GM18502 (cell line): ENCODE measurements around the gene PDPK1.
A peak's percentile ranks its signal among the peaks of the same experiment; 100 is the strongest.

ENCODE experiments used
- ATAC-seq: cut with Tn5 transposase; IDR thresholded peaks from one replicate; pipeline ENCODE4 v1.9.1; 2021; ENCODE audit warnings: mild to moderate bottlenecking; ENCODE audit not compliant: unreplicated experiment, poor library complexity

PDPK1 gene

DNA sequence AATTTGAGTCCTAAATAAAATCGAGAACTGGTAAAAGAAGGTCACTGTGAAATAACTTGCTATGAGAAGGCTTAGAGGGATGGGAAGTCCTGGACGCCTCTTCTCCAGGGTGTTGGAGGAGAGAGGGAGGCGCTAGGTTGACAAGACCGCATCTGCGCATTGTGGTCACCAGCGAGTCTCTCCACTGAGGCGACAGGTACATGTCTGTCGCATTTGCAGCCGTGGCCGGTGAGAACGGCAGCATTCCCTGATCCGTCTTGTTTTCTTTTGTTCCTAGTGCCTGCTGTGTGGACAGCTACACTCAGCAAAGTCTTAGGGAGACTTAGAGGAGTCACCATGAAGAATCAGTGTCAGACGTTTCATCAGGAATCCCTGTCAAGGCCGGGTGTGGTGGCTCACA lies 32.1 kb upstream of the PDPK1 start:
- ATAC-seq = no peak

DNA sequence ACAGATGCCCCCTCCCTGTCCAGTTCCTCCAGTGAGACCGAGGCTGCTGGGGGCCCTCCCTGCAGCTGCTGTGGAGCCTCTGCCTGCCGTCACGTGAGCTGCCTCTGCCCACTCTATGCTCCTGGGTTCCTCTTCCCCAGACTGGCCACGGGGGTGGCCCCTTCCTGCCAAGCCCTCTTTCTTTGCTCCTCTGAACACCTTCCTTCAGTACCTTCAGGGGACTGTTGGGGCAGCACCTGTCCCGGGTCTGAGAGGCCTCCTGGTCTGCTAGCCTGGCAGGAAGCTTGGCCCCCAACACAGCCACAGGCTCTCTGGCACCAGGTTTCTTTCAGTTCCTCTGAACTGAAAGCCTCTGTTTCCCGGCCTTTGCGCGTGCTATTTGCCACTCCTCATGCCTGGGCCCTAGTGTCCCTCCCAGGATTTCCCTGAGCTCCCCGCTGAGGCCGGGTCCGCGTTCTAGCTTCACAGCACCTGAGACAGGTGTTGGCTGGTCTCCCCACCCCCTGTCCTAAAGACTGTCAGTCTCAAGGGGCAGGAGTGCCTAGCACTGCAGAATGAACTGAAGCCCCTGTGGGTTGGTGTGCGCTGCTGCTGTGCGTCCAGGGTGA lies 30.7 kb upstream of the PDPK1 start:
- peak; percentile 47 for ATAC-seq

DNA sequence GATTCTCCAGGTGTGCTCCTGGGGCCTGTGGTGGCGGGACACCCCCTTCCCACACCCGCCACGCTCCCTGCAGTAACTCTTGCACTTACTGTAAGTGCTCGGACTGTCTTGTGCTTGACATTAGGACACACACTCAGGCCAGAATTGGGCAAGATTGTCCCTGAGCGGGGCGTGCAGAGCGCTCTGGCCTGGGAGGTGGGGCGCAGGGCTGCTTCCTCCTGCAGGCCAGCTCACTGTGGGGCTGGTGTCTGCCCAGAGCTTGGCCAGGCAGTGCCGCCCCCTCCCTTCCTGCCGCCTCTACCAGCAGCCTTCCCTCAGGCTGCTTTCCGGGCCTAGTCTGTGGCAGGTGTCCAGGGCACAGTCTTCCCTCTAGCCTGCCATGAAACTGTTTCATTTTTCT lies 30.2 kb upstream of the PDPK1 start:
- ATAC-seq = peak; percentile 24

DNA sequence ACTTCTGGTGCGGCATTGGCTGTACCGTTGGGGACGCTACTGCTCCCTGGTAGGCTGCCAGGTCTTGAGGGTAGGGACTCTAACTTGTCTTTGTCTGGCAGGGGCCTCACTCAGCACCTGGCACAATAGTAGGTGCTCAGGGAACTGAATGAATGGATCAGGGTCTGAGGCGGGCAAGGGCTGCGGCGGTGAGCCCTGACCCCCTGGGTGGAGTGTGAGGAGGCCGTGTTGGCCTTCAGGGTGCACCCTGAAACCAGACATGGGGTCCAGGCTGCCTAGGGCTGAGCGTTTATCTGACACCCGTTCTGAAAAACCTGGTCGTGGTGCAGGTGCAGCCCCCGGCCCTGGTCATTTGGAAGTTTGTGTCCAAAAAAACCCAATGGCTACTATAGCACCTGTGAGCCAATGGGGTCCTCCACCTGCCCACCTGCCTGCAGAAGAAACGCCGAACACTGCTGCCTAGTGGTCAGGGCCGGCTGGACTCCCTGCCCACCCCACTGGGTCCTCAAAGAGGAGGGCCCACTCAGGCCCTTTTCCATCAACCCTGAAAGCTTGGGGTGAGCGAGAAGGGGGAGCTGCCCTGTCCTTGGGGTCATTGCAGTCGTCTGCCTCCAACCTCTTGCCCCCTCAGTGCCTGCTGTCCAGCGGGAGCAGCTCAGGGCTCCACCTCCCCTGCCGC lies 29.0 kb upstream of the PDPK1 start:
- ATAC-seq = no peak

DNA sequence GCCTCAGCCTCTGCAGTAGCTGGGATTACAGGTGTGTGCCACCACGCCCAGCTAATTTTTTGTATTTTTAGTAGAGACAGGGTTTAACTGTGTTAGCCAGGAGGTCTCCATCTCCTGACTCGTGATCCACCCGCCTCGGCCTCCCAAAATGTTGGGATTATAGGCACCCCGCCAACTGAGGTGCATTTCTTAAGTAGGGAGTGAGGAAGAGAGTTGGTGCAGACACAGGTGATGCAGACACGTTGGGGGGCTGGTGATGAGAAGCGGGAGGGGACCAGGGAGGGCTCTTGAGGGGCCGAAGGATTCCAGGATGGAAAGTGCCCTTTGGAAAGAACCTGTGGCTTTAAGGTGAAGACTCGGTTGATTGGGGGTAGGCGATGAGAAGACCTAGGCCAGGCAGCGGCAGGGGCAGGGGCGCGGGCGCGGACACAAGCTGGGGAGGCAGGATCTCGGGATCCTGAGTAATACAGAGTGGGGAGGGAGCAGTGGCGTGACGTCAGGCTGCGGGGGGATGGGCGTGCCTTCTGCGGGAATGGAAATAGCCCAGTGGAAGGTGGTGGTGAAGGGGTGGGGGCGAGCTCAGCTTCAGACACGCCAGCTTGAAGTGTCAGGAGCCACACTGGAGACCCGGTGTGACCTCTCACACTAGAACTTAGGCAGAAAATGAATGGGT lies 26.6 kb upstream of the PDPK1 start:
- no peak for ATAC-seq

DNA sequence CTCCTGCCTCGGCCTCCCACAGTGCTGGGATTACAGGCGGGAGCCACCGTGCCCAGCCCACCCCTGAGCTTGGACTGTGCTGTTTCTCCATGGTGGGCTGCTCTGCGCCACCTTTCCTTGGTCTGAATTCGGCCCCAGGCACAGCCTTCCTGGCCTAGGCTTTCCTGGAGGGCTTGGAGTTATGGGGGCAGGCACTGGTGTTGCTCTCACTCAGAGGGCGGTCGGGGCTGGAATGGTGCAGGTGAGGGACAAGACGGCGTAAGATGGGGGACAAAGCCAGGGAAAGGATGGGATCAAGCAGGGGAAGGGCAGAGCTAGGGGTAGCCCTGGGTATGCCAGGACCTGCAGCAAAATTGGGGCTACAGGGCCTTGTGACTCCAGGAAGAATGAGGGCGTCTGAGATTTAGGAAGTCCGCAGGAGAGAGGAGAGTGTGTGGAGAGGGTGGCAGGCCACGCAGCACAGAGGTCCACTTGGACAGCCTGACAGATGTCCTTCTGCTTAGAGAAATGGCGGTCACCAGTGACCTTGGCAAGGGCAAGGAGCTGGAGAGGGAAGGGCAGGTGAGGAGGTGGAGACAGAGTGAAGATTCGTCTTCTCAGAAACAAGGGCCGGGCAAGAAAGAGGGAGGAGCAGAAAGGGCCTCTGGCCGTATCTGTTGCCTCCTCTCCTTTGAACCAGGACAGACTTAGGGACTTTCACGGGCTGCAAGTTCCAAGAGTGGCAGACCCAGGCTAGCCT lies 25.7 kb upstream of the PDPK1 start:
- no peak for ATAC-seq

DNA sequence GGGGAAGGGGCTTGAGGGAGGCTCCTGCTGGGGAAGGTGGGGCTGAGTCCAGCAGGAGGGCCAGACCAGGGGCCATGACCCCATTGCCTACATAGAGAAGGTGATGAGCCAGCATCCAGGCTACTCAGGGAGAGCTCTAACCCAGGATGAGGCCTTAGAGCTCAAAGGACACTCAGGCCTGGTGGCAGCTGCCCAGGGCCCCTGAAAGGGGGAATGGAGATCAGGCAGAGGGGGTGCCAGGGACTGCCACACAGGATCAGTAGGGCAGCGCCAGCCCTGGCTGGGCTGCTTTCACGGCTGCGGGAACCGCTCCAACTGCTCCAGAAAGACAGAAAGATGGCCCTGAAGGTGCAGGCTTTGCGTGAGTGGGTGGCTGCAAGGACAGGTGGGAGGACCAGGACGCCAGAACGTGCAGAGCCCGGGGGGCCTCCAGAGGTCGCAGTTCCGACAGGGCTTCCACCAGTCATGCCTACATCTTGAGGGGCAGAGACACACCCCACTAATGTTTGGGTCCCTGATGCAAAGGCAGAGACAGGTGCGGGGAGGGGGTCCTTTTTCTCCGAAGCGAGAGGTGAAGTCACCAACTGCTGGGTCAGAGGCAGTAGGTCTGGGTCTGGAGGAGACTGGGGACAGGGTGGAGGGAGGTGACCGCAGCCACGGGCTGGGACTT lies 25.0 kb upstream of the PDPK1 start:
- ATAC-seq = no peak

DNA sequence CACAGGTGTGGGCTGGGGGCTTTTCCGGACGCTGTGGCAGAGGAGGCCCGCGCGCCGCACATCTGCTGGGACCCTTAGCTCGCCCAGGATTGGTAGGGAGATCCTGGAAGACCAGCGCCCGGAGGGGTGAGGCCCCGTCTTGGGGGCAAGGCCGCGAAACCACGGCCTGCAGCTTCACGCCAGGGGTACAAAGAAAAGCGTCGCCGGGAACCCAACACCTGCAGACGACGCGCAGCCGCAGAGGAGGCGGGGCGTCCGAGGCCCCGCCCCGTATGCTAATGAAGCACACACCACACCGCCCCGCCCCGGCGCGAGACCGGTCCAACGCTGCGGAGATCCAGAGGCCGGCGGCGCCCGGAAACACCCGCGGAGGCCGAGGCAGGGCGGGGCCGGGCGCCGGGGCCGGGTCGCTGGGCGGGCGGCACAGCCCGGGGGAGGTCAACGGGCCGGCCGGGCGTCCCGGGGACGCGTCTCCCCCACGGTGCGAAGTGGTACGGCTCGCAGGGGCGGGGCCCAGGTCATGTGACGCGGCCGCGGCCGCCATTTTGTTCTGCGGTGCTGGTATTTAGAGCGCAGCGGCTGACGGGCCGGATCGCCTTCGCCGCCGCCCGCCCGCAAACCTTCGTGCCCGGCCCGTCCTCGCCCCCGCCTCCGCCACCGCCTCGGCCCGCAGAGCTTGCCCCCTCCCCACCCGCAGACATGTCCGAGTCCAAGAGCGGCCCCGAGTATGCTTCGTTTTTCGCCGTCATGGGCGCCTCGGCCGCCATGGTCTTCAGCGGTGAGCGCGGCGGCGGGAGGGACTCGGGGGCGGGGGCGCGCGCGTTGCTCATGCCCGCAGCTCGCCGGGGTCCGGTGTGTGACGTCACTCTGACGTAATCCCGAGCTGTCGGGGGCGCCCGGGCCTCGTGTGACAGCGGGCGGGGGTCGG lies 24.2 kb upstream of the PDPK1 start, which contains the start of gene ATP6V0C:
Gene ATP6V0C (plus strand): TSS at position 548 of the 928 bp plus-strand sequence. CDS start 152 bp downstream, at position 700.
- ATAC-seq = peak; percentile 68

DNA sequence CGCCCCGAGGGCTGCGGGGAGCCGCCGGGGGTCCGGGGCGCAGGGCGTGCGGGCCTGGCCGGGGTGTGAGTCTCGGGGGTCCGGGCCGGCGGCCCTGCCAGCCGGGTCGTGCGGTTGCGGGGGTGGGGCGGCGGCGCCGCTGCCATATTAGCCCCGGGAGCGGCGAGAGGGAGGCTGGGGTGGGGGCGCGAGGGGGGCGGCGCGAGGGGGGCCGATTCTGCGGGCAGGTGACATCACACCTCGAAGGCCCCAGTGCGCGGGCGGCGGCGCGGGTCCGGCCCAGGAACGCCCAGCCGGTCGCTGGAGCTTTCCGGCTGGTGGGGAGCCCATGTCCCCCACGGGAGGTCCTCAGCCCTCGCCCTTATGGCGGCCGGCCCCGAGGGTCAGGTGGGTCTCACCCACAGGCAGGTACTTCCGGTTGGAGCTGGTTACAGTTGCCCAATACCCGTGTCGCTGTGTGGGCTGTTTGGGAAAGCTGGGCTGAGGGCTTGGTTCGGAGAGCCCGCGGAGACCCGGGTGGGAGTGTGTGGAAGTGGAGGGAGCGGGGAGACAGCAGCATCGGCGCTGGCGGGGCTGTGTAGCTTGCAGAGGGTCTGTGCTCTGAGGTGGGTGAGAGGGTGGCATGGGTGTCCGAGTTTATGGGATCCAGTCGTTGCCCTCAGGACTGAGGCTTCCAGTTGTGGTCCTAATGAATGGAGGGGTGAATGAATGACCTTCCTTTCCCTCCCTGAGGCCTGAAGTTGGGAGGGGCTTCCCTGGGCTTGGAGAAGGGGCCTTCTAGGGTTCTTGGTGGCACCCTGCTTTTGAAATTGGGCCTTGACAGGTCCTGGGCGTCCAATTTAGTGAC lies 23.3 kb upstream of the PDPK1 start:
- ATAC-seq = no peak

DNA sequence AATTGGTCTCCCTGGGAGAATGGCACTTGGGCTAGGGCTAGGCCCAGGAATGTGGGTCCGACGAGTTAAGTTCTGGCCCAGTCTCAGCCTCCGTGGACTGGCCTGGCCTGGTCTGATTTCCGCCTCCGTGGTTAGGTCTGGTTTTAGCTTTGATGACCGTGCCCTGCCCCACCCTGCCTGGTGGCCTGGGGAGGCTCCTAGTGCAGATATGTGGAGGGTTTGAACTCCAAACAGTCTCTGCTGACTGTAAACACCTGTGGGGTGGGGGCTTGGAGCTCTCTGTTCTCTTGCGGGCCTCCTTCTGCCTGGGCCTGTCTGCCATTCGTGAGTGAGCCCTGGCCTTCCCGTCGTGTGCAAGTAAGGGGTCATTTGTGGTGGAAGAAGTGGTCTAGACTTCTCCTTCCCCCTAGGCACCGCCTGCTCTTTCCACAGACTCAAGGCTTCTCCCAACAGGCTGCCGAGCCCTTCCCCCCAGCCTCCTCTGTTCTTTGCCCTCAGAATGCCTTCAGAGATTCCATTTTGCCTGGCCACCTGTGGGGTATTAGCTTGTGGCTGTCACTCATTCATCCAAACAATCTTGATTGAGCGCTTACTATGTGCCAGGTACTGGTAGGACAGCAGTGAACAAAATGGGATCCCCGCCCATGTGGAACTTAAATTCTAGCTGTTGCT lies 22.5 kb upstream of the PDPK1 start:
- ATAC-seq = no peak

DNA sequence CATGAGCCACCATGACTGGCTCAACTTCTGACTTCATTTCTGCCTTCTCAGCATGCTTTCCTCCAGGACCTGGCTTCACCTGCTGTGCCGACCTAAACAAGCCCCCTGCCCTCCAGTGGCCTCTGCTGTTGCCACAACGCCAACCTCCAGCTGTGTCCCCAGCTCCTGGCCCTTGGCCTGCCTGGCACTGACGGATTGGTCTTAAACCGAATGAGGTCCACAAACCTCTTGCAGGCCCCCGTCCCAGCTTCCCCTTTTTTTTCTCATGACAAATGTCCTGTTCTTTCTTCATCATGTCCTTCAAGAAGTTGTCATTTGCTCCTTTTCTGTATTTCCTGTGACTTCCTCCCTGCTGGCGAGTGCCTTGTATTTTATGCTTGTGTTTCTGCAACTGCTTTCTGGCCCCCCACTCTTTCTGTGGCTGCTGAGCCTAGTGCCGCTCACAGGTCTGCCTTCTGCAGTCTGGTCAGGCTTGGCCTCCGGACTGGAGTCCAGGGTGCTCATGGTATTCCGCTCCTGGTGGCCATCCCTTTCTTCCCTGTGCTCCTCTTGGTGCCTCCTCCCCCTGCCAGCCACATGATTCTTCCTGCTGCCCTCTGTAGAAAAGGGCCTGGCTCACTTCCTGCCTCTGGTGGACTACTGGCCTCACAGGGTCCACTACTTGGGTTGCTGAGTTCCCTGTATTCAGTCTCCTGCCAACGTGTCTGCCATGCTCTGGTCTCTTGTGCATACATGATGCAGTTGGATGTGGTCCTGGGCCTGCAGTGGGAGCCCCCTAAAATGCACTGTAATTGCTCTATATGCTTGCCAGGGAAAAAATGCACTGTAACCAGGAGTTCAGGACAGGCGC lies 21.2 kb upstream of the PDPK1 start:
- no peak for ATAC-seq

DNA sequence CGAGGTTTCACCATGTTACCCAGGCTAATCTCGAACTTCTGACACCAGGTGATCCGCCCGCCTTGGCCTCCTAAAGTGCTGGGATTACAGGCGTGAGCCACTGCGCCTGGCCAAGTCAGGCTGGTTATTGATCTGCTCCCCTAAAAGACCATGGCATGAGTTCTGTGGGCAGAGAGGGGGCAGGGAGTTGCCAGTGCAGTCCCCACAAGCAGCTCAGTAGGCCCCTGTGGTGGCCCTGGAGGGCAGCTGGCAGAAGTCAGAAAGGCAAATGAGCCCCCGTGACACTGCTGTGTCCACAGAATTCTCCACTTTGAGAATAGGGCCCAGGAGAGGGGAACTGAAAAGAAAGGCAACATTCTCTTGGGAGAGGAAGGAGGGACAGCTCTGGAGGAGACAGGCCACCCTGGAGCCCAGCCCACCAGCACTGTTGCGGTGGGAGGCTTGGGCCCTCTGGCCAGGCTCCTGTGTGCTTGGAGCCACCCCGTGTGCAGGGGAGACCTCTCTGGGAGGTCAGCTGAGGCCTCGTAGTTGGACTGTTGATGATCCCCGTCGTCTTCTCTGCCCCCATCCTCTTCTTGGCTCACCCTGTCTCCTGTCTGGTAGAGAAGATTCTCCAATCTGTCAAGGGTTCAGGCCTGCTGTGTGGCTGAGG lies 19.7 kb upstream of the PDPK1 start:
- ATAC-seq = no peak

DNA sequence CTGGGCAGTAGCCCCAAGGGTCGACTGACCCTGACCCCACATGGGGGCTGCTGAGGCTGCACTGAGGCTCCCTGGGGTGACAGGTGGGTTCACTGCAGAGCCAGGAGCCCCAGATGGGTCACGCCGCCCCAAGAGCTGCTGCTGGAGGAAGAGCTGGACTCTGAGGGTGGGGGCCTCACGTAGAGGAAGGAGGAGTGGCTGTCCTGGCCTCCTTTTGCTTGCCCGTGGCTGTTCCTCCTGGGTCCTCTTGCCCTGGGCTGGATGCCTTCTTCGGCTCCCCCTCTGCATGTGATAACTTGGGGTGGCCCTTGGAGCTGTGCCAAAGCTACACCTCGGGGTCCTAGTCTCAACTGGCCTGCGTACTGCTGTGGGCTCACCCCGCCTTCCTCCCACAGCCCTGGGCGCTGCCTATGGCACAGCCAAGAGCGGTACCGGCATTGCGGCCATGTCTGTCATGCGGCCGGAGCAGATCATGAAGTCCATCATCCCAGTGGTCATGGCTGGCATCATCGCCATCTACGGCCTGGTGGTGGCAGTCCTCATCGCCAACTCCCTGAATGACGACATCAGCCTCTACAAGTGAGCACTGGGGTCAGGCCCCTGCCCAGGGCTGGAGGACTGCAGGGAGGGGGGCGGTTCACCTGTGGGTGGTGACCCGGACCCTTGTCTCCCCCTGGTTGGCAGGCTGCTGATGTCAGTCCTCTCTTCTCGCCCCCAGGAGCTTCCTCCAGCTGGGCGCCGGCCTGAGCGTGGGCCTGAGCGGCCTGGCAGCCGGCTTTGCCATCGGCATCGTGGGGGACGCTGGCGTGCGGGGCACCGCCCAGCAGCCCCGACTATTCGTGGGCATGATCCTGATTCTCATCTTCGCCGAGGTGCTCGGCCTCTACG lies 18.8 kb upstream of the PDPK1 start:
- no peak for ATAC-seq

DNA sequence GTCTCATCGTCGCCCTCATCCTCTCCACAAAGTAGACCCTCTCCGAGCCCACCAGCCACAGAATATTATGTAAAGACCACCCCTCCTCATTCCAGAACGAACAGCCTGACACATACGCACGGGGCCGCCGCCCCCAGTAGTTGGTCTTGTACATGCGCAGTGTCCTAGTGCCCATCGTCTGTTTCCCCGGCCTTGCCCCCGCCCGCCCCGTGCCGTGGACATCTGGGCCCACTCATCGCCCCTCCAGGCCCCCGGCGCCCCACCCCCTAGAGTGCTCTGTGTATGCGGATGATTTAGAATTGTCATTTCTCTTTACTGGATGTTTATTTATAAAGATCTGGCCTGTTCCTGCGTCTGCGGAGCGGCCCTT lies 18.1 kb upstream of the PDPK1 start:
- no peak for ATAC-seq

DNA sequence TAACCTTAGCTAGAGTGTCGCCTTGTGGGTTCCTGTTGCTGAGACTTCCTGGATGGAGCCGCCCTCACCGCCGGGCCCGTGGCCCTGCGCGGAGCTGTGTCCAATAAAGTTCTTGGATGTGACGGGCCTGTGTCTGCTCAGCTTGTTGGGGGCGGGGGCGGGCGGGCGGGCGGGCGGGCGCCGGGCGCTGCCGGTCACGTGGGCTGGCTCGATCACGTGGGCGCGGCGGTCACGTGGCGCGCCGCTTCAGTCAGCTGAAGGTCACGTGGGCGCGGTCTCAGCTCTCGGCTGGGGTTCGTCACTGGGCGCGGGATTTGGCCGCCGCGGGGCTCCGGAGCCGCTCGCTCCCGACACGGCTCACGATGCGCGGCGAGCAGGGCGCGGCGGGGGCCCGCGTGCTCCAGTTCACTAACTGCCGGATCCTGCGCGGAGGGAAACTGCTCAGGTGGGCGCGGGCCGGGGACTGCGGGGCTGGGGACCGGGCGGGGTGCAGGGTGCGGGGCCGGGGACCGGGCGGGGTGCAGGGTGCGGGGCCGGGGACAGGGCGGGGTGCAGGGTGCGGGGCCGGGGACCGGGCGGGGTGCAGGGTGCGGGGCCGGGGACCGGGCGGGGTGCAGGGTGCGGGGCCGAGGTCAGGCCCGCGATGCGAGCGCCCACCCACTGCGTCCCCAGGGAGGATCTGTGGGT lies 17.6 kb upstream of the PDPK1 start, which contains the start of gene AMDHD2:
Gene AMDHD2 (plus strand): TSS at position 275 of the 687 bp plus-strand sequence. CDS start 88 bp downstream, at position 363.
- ATAC-seq = peak; percentile 49
